ENCODE measurements around the gene CIB2.

GRCh38 chr15:78075490-78076230, 55.6 kb downstream of the CIB2 start:
- no peak for TF ChIP-seq CTCF (tag by site-specific recombination; IDR thresholded peaks at IDR 0.05)
- TF ChIP-seq ZNF302 (tag by site-specific recombination; IDR thresholded peaks at IDR 0.05; ENCODE audit: low read depth) = no peak
- no peak for TF ChIP-seq SALL2 (tag by site-specific recombination; IDR thresholded peaks at IDR 0.05; ENCODE audit: borderline replicate concordance)
- TF ChIP-seq ZBTB7A (tag by site-specific recombination; IDR thresholded peaks at IDR 0.05; ENCODE audit: low read depth) = no peak
- no peak for TF ChIP-seq ZNF677 (tag by site-specific recombination; IDR thresholded peaks at IDR 0.05)
- TF ChIP-seq ZNF76 (tag by site-specific recombination; IDR thresholded peaks at IDR 0.05; ENCODE audit: borderline replicate concordance, low read depth) = no peak
- TF ChIP-seq ZBTB26 (tag by site-specific recombination; optimal IDR thresholded peaks at IDR 0.05) = peak; percentile 21
- no peak for TF ChIP-seq ZNF571 (tag by site-specific recombination; IDR thresholded peaks at IDR 0.05)
- no peak for TF ChIP-seq ZNF121 (tag by site-specific recombination; IDR thresholded peaks at IDR 0.05)
- no peak for TF ChIP-seq ZNF138 (tag by site-specific recombination; IDR thresholded peaks at IDR 0.05; ENCODE audit: borderline replicate concordance)
- TF ChIP-seq ZNF558 (tag by site-specific recombination; IDR thresholded peaks at IDR 0.05) = no peak
